Measurements from ENCODE around the gene IL3RA. TPM values are rescaled to one million over a fixed set of nuclear protein-coding genes. Genes with fewer than 3 reads are reported as not detected.
A peak's percentile ranks its signal among the peaks of the same experiment; 100 is the strongest.
"Not testable (repeated sequence)": the region's sequence is repeated elsewhere in the genome, so short reads cannot be mapped to it uniquely, and the experiment has no call there.

IL3RA gene
- total RNA-seq, 2 donors from 2014 or later, result 0.52 to 1.2 TPM

- H3K27ac Mint-ChIP-seq, result no peak overlapping the region
- peaks cover 4% of the 10 kb centered on the region for H3K27me3 Mint-ChIP-seq
- peaks cover 5% of the 10 kb centered on the region for H3K9me3 Mint-ChIP-seq
- H3K36me3 Mint-ChIP-seq (ENCODE audit: low read depth), result no peaks in the 10 kb centered on the region
- H3K4me3 Mint-ChIP-seq, result no peak overlapping the region
- H3K4me1 Mint-ChIP-seq, result no peaks in the 10 kb centered on the region
- ATAC-seq (replicated peaks), result no peak
These were observed 22.8 kb upstream of the IL3RA start for GRCh38 chrX:1313788-1314187.

- Mint-ChIP-seq H3K4me1 (no peaks in the 10 kb centered on the region), H3K9me3 (peaks cover 5% of the 10 kb centered on the region), H3K27ac (no peak overlapping the region), H3K4me3 (peak overlapping the region; percentile 10), H3K36me3 (ENCODE audit: low read depth) (no peaks in the 10 kb centered on the region), H3K27me3 (peaks cover 4% of the 10 kb centered on the region)
- peak; percentile 77 for ATAC-seq (replicated peaks)
These were observed 20.1 kb upstream of the IL3RA start for GRCh38 chrX:1316527-1316926.

- ATAC-seq (replicated peaks), result no peak
- no peaks in the 10 kb centered on the region for H3K9me3 Mint-ChIP-seq
- no peak overlapping the region for H3K27ac Mint-ChIP-seq
These were observed 14.9 kb upstream of the IL3RA start for GRCh38 chrX:1321674-1322073.

GRCh38 chrX:1322393-1322792, 14.2 kb upstream of the IL3RA start:
- Mint-ChIP-seq H3K36me3 (ENCODE audit: low read depth) (no peaks in the 10 kb centered on the region), H3K27ac (peak overlapping the region; percentile 69), H3K9me3 (no peaks in the 10 kb centered on the region), H3K4me3 (peak overlapping the region; percentile 37), H3K27me3 (peaks cover 10% of the 10 kb centered on the region), H3K4me1 (peaks cover 5% of the 10 kb centered on the region)
- peak; percentile 81 for ATAC-seq (replicated peaks)

More at GRCh38 chrX:1321674-1322073, 14.9 kb upstream of the IL3RA start:
- Mint-ChIP-seq H3K4me1 (peaks cover 5% of the 10 kb centered on the region), H3K4me3 (no peak overlapping the region), H3K27me3 (peaks cover 10% of the 10 kb centered on the region), H3K36me3 (ENCODE audit: low read depth) (no peaks in the 10 kb centered on the region)

- ATAC-seq (replicated peaks), result peak; percentile 69
- Mint-ChIP-seq H3K9me3 (no peaks in the 10 kb centered on the region), H3K36me3 (ENCODE audit: low read depth) (no peaks in the 10 kb centered on the region), H3K4me3 (no peak overlapping the region), H3K27me3 (peaks cover 10% of the 10 kb centered on the region), H3K4me1 (peaks cover 5% of the 10 kb centered on the region), H3K27ac (peak overlapping the region; percentile 69)
These were observed 13.3 kb upstream of the IL3RA start for GRCh38 chrX:1323315-1323714.

- peaks cover 5% of the 10 kb centered on the region for H3K4me1 Mint-ChIP-seq
- peaks cover 10% of the 10 kb centered on the region for H3K27me3 Mint-ChIP-seq
- no peak for ATAC-seq (replicated peaks)
- no peaks in the 10 kb centered on the region for H3K36me3 Mint-ChIP-seq (ENCODE audit: low read depth)
- H3K4me3 Mint-ChIP-seq, result no peak overlapping the region
- no peak overlapping the region for H3K27ac Mint-ChIP-seq
- H3K9me3 Mint-ChIP-seq, result no peaks in the 10 kb centered on the region
These were observed 11.0 kb upstream of the IL3RA start for GRCh38 chrX:1325515-1326116.

- Mint-ChIP-seq H3K4me1 (peaks cover 5% of the 10 kb centered on the region), H3K36me3 (ENCODE audit: low read depth) (no peaks in the 10 kb centered on the region), H3K27me3 (peaks cover 9% of the 10 kb centered on the region), H3K9me3 (no peaks in the 10 kb centered on the region), H3K27ac (no peak overlapping the region), H3K4me3 (no peak overlapping the region)
- no peak for ATAC-seq (replicated peaks)
These were observed 8.8 kb upstream of the IL3RA start for GRCh38 chrX:1327651-1328304.

- peaks cover 3% of the 10 kb centered on the region for H3K27me3 Mint-ChIP-seq
- ATAC-seq (replicated peaks), result no peak
- H3K9me3 Mint-ChIP-seq, result no peaks in the 10 kb centered on the region
- H3K27ac Mint-ChIP-seq, result no peak overlapping the region
- no peaks in the 10 kb centered on the region for H3K36me3 Mint-ChIP-seq (ENCODE audit: low read depth)
- H3K4me1 Mint-ChIP-seq, result no peaks in the 10 kb centered on the region
- no peak overlapping the region for H3K4me3 Mint-ChIP-seq
These were observed 6.0 kb upstream of the IL3RA start for GRCh38 chrX:1330605-1331004.

GRCh38 chrX:1332433-1332832, 4.2 kb upstream of the IL3RA start:
- not testable (repeated sequence) for H3K4me1 Mint-ChIP-seq; H3K36me3 Mint-ChIP-seq (ENCODE audit: low read depth); H3K9me3 Mint-ChIP-seq; H3K27me3 Mint-ChIP-seq; ATAC-seq (replicated peaks); H3K4me3 Mint-ChIP-seq; H3K27ac Mint-ChIP-seq

GRCh38 chrX:1334854-1335253, 1.7 kb upstream of the IL3RA start:
- no peak for ATAC-seq (replicated peaks)
- no peaks in the 10 kb centered on the region for H3K36me3 Mint-ChIP-seq (ENCODE audit: low read depth)
- H3K27me3 Mint-ChIP-seq, result peaks cover 7% of the 10 kb centered on the region
- H3K27ac Mint-ChIP-seq, result no peak overlapping the region
- H3K9me3 Mint-ChIP-seq, result no peaks in the 10 kb centered on the region
- no peak overlapping the region for H3K4me3 Mint-ChIP-seq
- peaks cover 5% of the 10 kb centered on the region for H3K4me1 Mint-ChIP-seq

GRCh38 chrX:1336948-1337779, 579 bp downstream of the IL3RA start:
- peak; percentile 16 for ATAC-seq (replicated peaks)
- H3K9me3 Mint-ChIP-seq, result no peaks in the 10 kb centered on the region
- H3K4me1 Mint-ChIP-seq, result peaks cover 5% of the 10 kb centered on the region
- H3K36me3 Mint-ChIP-seq (ENCODE audit: low read depth), result no peaks in the 10 kb centered on the region
- peak overlapping the region; percentile 72 for H3K4me3 Mint-ChIP-seq
- H3K27me3 Mint-ChIP-seq, result peaks cover 7% of the 10 kb centered on the region
- H3K27ac Mint-ChIP-seq, result peak overlapping the region; percentile 37

GRCh38 chrX:1341545-1342184, 5.1 kb downstream of the IL3RA start:
- Mint-ChIP-seq H3K27me3 (peaks cover 3% of the 10 kb centered on the region), H3K4me3 (no peak overlapping the region), H3K4me1 (peaks cover 4% of the 10 kb centered on the region), H3K36me3 (ENCODE audit: low read depth) (no peaks in the 10 kb centered on the region), H3K27ac (no peak overlapping the region), H3K9me3 (no peaks in the 10 kb centered on the region)
- ATAC-seq (replicated peaks), result no peak

GRCh38 chrX:1349606-1350005, 13.0 kb downstream of the IL3RA start:
- ATAC-seq (replicated peaks); H3K4me3 Mint-ChIP-seq; H3K36me3 Mint-ChIP-seq (ENCODE audit: low read depth); H3K9me3 Mint-ChIP-seq; H3K4me1 Mint-ChIP-seq; H3K27ac Mint-ChIP-seq; H3K27me3 Mint-ChIP-seq: not testable (repeated sequence)

GRCh38 chrX:1351981-1352714, 15.6 kb downstream of the IL3RA start:
- H3K4me3 Mint-ChIP-seq, result no peak overlapping the region
- H3K9me3 Mint-ChIP-seq, result no peaks in the 10 kb centered on the region
- H3K36me3 Mint-ChIP-seq (ENCODE audit: low read depth), result no peaks in the 10 kb centered on the region
- no peak for ATAC-seq (replicated peaks)
- H3K4me1 Mint-ChIP-seq, result no peaks in the 10 kb centered on the region
- no peaks in the 10 kb centered on the region for H3K27me3 Mint-ChIP-seq
- no peak overlapping the region for H3K27ac Mint-ChIP-seq

Measured in activated T-helper 17 cell treated with anti-CD3 and anti-CD28 coated beads, Interleukin-2, amount 50 U/mL, for 72 hours (primary cell).